Gastroesophageal sphincter (tissue), 3 donors: ENCODE results near the gene PTBP1.

Source experiments
- CTCF ChIP-seq, 4 experiments: fragments of 200-600 bp in 2 of 4; fragments of 450-650 bp in 2 of 4; sonication (generic) in 1 of 4; IDR thresholded peaks; one replicate each; pipeline ENCODE4 v1.5.1; 2017 to 2019; ENCODE audit warnings: antibody characterized with exemption in 4 of 4, mild to moderate bottlenecking in 2 of 4, moderate library complexity in 2 of 4
- POLR2A ChIP-seq, 2 donors: fragments of 450-650 bp; IDR thresholded peaks; one replicate each; pipeline ENCODE4 v1.6.1; 2017; ENCODE audit warnings: antibody characterized with exemption in 2 of 2, mild to moderate bottlenecking in 2 of 2, moderate library complexity in 1 of 2

GRCh38 chr19:797528-798414, 519 bp downstream of the PTBP1 start:
- TF ChIP-seq CTCF (IDR thresholded peaks at IDR 0.05) (no peak), POLR2A (IDR thresholded peaks at IDR 0.05) (peak in 1 of 2 donors; percentile 37)
